ENCODE results near the gene VAT1L.

Gene VAT1L

GRCh38 chr16:77834635-77835540 lies 46.5 kb downstream of the VAT1L start:
- DNase-seq (ENCODE audit: low spot score): no peak

- DNase-seq (ENCODE audit: low spot score): no peak
Measured at GRCh38 chr16:77836801-77837200, 48.4 kb downstream of the VAT1L start.

DNA sequence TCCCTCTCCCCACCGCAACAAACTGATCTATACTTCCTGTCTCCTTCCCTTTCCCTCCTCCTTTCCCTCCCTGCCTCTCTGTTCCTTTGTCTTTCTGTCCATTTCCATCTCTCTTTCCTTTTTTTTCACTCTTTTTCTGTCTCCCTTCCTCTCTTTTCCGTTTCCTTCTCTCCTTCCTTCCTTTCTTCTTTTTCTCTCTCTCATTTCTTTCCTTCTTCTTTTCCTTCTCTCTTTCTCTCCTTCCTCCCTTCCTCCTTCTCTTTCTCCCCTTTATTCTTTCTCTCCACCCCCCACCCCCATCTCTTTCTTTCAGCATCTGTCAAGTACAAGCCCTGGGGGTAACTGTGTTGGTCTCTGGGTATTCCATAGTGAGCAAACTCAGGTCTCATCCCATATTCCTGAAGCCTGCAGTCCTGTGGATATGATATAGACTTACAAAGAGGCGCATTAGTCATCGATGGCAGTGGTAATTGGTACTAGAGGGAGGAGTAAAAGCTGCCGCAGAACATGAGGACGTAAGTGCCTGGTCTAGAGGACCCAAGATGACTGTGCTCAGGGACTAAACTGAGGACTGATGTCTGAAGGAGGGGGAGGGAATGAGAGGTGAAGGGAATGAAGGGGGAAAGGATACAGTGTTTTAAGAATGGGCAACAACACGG lies 50.4 kb downstream of the VAT1L start:
- no peak for DNase-seq (ENCODE audit: low spot score)

- no peak for DNase-seq (ENCODE audit: low spot score)
Measured at GRCh38 chr16:77840093-77840492, 51.7 kb downstream of the VAT1L start.

DNA sequence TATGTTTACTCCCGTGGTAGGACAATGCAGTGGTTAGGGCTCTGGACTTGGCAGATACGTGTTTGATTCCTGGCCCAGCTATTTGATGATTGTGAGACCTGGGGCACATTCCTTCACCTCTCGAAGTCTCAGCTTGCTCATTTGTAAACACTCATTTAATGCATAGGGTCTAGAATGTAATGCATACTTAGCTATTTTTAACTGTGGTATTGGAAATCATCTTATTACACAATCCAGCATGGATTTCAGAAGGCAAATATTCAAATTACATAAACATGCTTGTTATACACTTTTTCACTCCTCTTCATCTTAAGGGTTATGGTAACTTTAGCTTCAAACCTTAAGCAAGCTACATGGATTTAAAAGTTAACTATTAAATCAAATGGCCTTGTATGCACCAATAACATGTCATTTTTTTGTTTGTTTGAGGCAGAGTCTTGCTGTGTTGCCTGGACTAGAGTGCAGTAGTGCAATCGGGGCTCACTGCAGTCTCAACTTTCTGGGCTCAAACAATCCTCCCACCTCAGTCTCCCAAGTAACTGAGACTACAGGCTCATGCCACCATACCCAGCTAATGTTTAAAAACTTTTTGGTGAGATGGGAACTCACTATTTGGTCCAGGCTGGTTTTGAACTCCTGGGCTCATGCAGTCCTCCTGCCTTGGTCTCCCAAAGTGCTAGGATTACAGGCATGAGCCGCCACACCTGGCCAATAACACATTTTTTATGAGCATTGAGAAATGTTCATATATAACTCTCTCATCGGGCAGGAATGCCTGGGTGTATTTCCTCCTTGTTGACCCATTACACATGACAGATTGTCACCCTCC lies 52.5 kb downstream of the VAT1L start:
- no peak for DNase-seq (ENCODE audit: low spot score)

- no peak for DNase-seq (ENCODE audit: low spot score)
Measured at GRCh38 chr16:77841502-77841763, 53.1 kb downstream of the VAT1L start.

- DNase-seq (ENCODE audit: low spot score): no peak
Measured at GRCh38 chr16:77842468-77842867, 54.1 kb downstream of the VAT1L start.

GRCh38 chr16:77843405-77843804 lies 55.0 kb downstream of the VAT1L start:
- no peak for DNase-seq (ENCODE audit: low spot score)

DNA sequence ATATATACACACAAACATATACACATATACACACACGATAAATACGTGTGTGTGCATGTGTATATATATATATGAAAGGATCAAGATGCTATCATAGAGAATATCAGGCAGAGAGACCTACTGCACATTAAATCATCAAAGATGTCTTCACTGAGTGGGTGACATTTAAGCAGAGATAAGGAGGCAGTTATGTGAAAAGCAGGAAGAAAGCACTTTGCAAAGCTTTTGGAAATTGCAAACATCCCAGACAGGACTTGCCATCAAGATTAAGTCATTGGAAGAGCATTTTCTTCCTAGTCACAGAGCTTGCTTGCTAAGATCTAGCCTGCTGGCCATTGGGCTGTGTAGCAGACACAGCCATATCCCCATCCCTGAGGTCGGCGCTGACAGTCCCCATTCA lies 56.4 kb downstream of the VAT1L start:
- DNase-seq (ENCODE audit: low spot score): no peak

GRCh38 chr16:77849646-77850258 lies 61.4 kb downstream of the VAT1L start:
- no peak for DNase-seq (ENCODE audit: low spot score)

GRCh38 chr16:77850636-77851333 lies 62.4 kb downstream of the VAT1L start:
- DNase-seq (ENCODE audit: low spot score): no peak

- no peak for DNase-seq (ENCODE audit: low spot score)
Measured at GRCh38 chr16:77853161-77853560, 64.8 kb downstream of the VAT1L start.

- DNase-seq (ENCODE audit: low spot score): no peak
Measured at GRCh38 chr16:77856438-77857160, 68.2 kb downstream of the VAT1L start.

DNA sequence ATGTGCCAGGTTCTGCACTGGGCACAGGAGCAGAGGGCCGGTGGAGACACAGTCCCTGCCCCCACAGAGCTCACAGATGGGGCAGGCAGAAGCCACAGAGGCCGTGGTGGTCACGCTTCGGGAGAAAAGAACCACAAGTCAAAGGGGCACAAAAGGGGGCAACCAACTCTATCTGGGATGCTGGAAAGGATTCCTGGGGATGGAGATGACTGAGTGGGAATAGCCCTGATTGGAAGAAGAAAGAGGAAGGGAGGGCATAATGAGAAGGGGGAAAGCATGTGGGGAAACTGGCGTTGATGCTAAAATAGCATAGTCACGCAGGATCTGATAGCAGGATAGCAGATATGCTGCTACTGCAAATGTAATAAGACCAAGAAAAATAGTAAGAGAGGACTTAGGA lies 69.7 kb downstream of the VAT1L start:
- DNase-seq (ENCODE audit: low spot score): no peak

GRCh38 chr16:77859493-77860232 lies 71.3 kb downstream of the VAT1L start:
- no peak for DNase-seq (ENCODE audit: low spot score)

DNA sequence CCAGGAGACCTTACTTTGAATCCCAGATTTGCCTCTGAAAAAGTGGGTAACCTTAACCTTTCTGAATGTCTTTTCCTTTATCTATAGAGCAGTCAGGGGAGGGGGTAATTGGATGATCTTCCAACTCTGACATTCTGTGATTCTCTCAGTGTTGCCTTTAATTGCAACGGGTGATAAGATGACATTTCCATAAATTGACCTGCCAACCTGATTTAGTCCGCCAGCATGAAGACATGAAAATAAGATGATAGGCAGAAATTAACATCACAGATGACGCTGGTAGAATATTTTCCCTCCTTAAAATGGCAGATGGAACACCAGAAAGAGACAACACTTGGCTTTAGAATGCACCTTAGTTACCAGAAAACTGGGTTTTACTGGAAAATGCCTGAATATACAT lies 72.6 kb downstream of the VAT1L start:
- DNase-seq (ENCODE audit: low spot score): no peak

- no peak for DNase-seq (ENCODE audit: low spot score)
Measured at GRCh38 chr16:77863250-77863649, 74.9 kb downstream of the VAT1L start.

GRCh38 chr16:77866752-77867151 lies 78.4 kb downstream of the VAT1L start:
- DNase-seq (ENCODE audit: low spot score): no peak

GRCh38 chr16:77868052-77868451 lies 79.7 kb downstream of the VAT1L start:
- DNase-seq (ENCODE audit: low spot score): no peak

GRCh38 chr16:77868478-77868877 lies 80.1 kb downstream of the VAT1L start:
- DNase-seq (ENCODE audit: low spot score): no peak

All from Ammon's horn (tissue), 1 donor.